CD4-positive, alpha-beta T cell treated with Interleukin-17A for 1 hour (primary cell): ENCODE results near the gene DCTN5.
"Not testable (repeated sequence)": the region's sequence is repeated elsewhere in the genome, so short reads cannot be mapped to it uniquely, and the experiment has no call there.

Experiments used
- DNase-seq: peaks from one replicate; pipeline ENCODE4 v3.0.0-alpha.2; 2020

DCTN5 gene

GRCh38 chr16:23694644-23695373 lies 53.5 kb downstream of the DCTN5 start:
- DNase-seq: no peak

GRCh38 chr16:23695756-23696155 lies 54.5 kb downstream of the DCTN5 start:
- DNase-seq: no peak

GRCh38 chr16:23699100-23699499 lies 57.8 kb downstream of the DCTN5 start:
- peak; percentile 35 for DNase-seq

GRCh38 chr16:23700093-23700492 lies 58.8 kb downstream of the DCTN5 start:
- no peak for DNase-seq

- DNase-seq: no peak
Measured at GRCh38 chr16:23700509-23700908, 59.2 kb downstream of the DCTN5 start.

GRCh38 chr16:23701045-23701444 lies 59.8 kb downstream of the DCTN5 start:
- no peak for DNase-seq

- no peak for DNase-seq
Measured at GRCh38 chr16:23702951-23703350, 61.7 kb downstream of the DCTN5 start.

GRCh38 chr16:23704772-23705516 lies 63.7 kb downstream of the DCTN5 start:
- no peak for DNase-seq

- no peak for DNase-seq
Measured at GRCh38 chr16:23705517-23705902, 64.2 kb downstream of the DCTN5 start.

GRCh38 chr16:23706439-23706838 lies 65.2 kb downstream of the DCTN5 start:
- DNase-seq: no peak

GRCh38 chr16:23709536-23709935 lies 68.3 kb downstream of the DCTN5 start:
- DNase-seq: no peak

GRCh38 chr16:23710008-23710407 lies 68.7 kb downstream of the DCTN5 start:
- no peak for DNase-seq

GRCh38 chr16:23710504-23710903 lies 69.2 kb downstream of the DCTN5 start:
- DNase-seq: no peak

GRCh38 chr16:23711785-23712184 lies 70.5 kb downstream of the DCTN5 start:
- no peak for DNase-seq

GRCh38 chr16:23712976-23713375 lies 71.7 kb downstream of the DCTN5 start, which contains the start of gene ERN2:
TSS of gene ERN2 (minus strand) at chr16:23713222. CDS start at chr16:23713187, 35 bp downstream.
- no peak for DNase-seq

GRCh38 chr16:23716484-23716883 lies 75.2 kb downstream of the DCTN5 start:
- no peak for DNase-seq

GRCh38 chr16:23722613-23723240 lies 81.5 kb downstream of the DCTN5 start:
- not testable (repeated sequence) for DNase-seq

- no peak for DNase-seq
Measured at GRCh38 chr16:23724096-23724784, 83.0 kb downstream of the DCTN5 start.

GRCh38 chr16:23724785-23725131 lies 83.5 kb downstream of the DCTN5 start:
- DNase-seq: no peak

- DNase-seq: no peak
Measured at GRCh38 chr16:23726710-23727109, 85.4 kb downstream of the DCTN5 start.
